ENCODE results near the gene TAS1R3.

GRCh38 chr1:1330366-1331067 is 563 bp upstream of the TAS1R3 start:
- no peak for TF ChIP-seq CTCF (IDR thresholded peaks at IDR 0.05)
- peak in 1 of 2 donors; percentile 36 for TF ChIP-seq EP300 (IDR thresholded peaks at IDR 0.05)
